Liver (tissue), 9 donors: ENCODE measurements around the gene LAMA2. TPM values are rescaled to one million over a fixed set of nuclear protein-coding genes. Genes with fewer than 3 reads are reported as not detected.

ENCODE experiments used
- DNase-seq: peaks from one replicate; pipeline ENCODE4 v3.0.0-alpha.2; 2017; ENCODE audit warnings: low spot score
- H3K27ac ChIP-seq, 2 donors: one replicate each; pipeline ENCODE4 v1.7.0; 2013; ENCODE audit warnings: inconsistent platforms in 2 of 2, low read length in 2 of 2, control low read depth in 1 of 2, low read depth in 1 of 2, mild to moderate bottlenecking in 1 of 2
- H3K27me3 ChIP-seq, 4 donors: one replicate each; pipeline versions ENCODE4 v1.6.1 to v1.7.0; 2013; ENCODE audit warnings: low read length in 3 of 4, inconsistent platforms in 1 of 4, mild to moderate bottlenecking in 1 of 4, moderate library complexity in 1 of 4; ENCODE audit not compliant: control insufficient read depth in 4 of 4, insufficient read depth in 4 of 4
- H3K36me3 ChIP-seq, 4 donors: one replicate each; pipeline versions ENCODE4 v1.6.1 to v1.7.0; 2013; ENCODE audit warnings: low read length in 3 of 4, mild to moderate bottlenecking in 3 of 4, low read depth in 1 of 4, moderate library complexity in 1 of 4; ENCODE audit not compliant: control insufficient read depth in 4 of 4, insufficient read depth in 3 of 4
- H3K4me1 ChIP-seq, 4 donors: one replicate each; pipeline versions ENCODE4 v1.6.1 to v1.7.0; 2013; ENCODE audit warnings: low read length in 3 of 4, mild to moderate bottlenecking in 3 of 4, moderate library complexity in 1 of 4; ENCODE audit not compliant: control insufficient read depth in 4 of 4, insufficient read depth in 4 of 4
- H3K4me3 ChIP-seq, 3 donors: one replicate each; pipeline versions ENCODE4 v1.6.1 to v1.7.0; 2013; ENCODE audit warnings: low read length in 3 of 3, control low read depth in 1 of 3, low read depth in 1 of 3, mild to moderate bottlenecking in 1 of 3
- H3K9ac ChIP-seq, 2 donors: one replicate each; pipeline ENCODE4 v1.7.0; 2013; ENCODE audit warnings: low read length in 2 of 2, mild to moderate bottlenecking in 2 of 2, moderate library complexity in 2 of 2, control low read depth in 1 of 2, low read depth in 1 of 2
- H3K9me3 ChIP-seq, 4 donors: one replicate each; pipeline versions ENCODE4 v1.6.1 to v1.7.0; 2013; ENCODE audit warnings: low read length in 3 of 4; ENCODE audit not compliant: control insufficient read depth in 4 of 4
- FOXA1 ChIP-seq: IDR thresholded peaks from 2 replicates; pipeline ENCODE4 v1.6.1; 2016; ENCODE audit warnings: antibody characterized with exemption
- FOXA2 ChIP-seq: IDR thresholded peaks from 2 replicates; pipeline ENCODE4 v1.6.1; 2016; ENCODE audit warnings: antibody characterized with exemption
- JUND ChIP-seq, 2 donors: IDR thresholded peaks; 2 replicates each; pipeline ENCODE4 v1.6.1; 2016; ENCODE audit warnings: antibody characterized with exemption in 2 of 2
- RAD21 ChIP-seq, 2 donors: IDR thresholded peaks; 2 replicates each; pipeline ENCODE4 v1.6.1; 2016; ENCODE audit warnings: antibody characterized with exemption in 2 of 2, mild to moderate bottlenecking in 2 of 2
- RXRA ChIP-seq, 2 donors: IDR thresholded peaks; 2 replicates each; pipeline ENCODE4 v1.6.1; 2017 to 2018; ENCODE audit warnings: antibody characterized with exemption in 2 of 2, mild to moderate bottlenecking in 1 of 2
- SP1 ChIP-seq: IDR thresholded peaks from 2 replicates; pipeline ENCODE4 v1.6.1; 2018; ENCODE audit warnings: antibody characterized with exemption, mild to moderate bottlenecking
- TAF1 ChIP-seq: conservative IDR thresholded peaks from 2 replicates; pipeline ENCODE4 v1.6.1; 2016; ENCODE audit warnings: antibody characterized with exemption, mild to moderate bottlenecking
- WGBS: extraction: QIAGEN DNeasy Blood & Tissue Kit; methylation state at CpG from one replicate; pipeline ENCODE4 v1.1.7; 2013; 5-methylcytosine and 5-hydroxymethylcytosine counted together
- polyA plus RNA-seq, 2 donors: library from polyadenylated mRNA; stranded (reverse) in 1 of 2; unstranded in 1 of 2; fragments of 200-250 nt in 1 of 2; fragments of >200 nt in 1 of 2; fragmentation: Nextera tagmentation in 1 of 2; extraction: Ambion mirVana in 1 of 2; gene quantifications; one replicate each; pipeline versions ENCODE4 v1.2.1 to v1.2.3, GENCODE V29; 2013 to 2015
- total RNA-seq, 2 donors: library from RNA; depleted of rRNA; stranded (reverse); fragments of >200 nt; gene quantifications; one replicate each; pipeline ENCODE4 v1.2.3, GENCODE V29; 2014
- TF ChIP-seq, protein P1 (sequence below): IDR thresholded peaks from 2 replicates; pipeline ENCODE4 v1.6.1; 2016; ENCODE audit warnings: antibody characterized with exemption
- TF ChIP-seq, protein P2 (sequence below): IDR thresholded peaks from 2 replicates; pipeline ENCODE4 v1.6.1; 2016; ENCODE audit warnings: antibody characterized with exemption
- donor health status: healthy.
- donor health status: healthy.
- donor health status: healthy.
- donor health status: healthy.
- donor health status: healthy.

Gene LAMA2
- total and polyA plus RNA-seq, 4 donors, result 1.3 to 17.0 (median 3.0) TPM

DNA sequence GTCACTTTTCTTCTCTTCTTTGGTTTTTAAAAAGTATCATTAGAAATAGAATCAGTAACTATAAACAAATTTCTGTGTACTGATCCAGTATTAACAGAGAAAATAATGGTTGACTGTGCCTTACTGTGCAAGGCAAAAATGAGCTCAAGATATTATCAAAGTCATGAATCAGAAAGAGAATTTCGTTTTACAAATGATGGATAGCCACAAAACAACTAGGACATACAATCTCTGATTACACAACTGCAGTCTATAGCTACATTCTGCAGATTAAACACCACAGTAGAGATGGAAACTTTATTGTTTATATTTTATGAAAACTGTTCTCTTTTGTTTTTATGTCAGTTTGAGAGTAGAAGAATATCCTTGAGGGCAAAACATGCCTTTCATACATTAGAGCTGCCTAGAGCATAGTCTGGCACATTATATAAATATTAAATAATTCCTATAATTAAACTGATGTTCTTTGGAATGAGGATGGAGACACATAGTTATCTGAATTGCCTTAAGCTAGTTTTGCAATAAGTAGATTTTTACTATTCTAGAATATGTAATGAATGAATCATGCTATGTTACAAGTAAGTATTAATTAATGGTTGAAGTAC is 333.1 kb downstream of the LAMA2 start:
- no peak overlapping the region for H3K4me3 ChIP-seq
- 21% methylated on average over 1 of the region's 1 CpG for WGBS
- no peaks in the 10 kb centered on the region for H3K27me3 ChIP-seq
- DNase-seq, result no peak
- H3K9ac ChIP-seq, result no peak overlapping the region
- no peaks in the 10 kb centered on the region for H3K9me3 ChIP-seq
- TF ChIP-seq, protein P1, sequence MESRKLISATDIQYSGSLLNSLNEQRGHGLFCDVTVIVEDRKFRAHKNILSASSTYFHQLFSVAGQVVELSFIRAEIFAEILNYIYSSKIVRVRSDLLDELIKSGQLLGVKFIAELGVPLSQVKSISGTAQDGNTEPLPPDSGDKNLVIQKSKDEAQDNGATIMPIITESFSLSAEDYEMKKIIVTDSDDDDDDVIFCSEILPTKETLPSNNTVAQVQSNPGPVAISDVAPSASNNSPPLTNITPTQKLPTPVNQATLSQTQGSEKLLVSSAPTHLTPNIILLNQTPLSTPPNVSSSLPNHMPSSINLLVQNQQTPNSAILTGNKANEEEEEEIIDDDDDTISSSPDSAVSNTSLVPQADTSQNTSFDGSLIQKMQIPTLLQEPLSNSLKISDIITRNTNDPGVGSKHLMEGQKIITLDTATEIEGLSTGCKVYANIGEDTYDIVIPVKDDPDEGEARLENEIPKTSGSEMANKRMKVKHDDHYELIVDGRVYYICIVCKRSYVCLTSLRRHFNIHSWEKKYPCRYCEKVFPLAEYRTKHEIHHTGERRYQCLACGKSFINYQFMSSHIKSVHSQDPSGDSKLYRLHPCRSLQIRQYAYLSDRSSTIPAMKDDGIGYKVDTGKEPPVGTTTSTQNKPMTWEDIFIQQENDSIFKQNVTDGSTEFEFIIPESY, result no peak
- TF ChIP-seq, protein P2, sequence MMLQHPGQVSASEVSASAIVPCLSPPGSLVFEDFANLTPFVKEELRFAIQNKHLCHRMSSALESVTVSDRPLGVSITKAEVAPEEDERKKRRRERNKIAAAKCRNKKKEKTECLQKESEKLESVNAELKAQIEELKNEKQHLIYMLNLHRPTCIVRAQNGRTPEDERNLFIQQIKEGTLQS, result no peak
- TF ChIP-seq FOXA1, result no peak
- no peaks in the 10 kb centered on the region for H3K36me3 ChIP-seq
- no peaks in the 10 kb centered on the region for H3K4me1 ChIP-seq
- H3K27ac ChIP-seq, result no peak overlapping the region

DNA sequence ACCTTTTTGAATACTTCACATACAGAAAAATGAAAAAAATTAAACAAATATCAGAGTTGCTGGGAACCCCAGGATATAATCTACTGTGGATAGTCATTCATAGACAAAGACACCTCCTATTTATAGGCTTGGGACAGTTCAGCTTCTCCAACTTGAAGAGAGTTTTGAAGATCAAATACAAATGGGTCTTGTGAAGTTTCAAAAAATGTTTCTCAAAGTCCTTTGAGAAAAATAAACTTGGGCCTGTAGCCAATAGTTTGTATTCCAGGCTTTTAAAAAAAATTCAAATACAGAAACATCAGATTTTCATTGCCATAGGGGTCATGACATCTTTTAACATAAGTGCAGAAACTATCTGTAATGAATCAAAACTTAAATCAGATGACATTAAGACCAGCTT is 334.8 kb downstream of the LAMA2 start:
- no peak for DNase-seq
- Histone ChIP-seq H3K4me1 (no peaks in the 10 kb centered on the region), H3K9ac (no peak overlapping the region), H3K36me3 (no peaks in the 10 kb centered on the region), H3K27ac (no peak overlapping the region), H3K27me3 (no peaks in the 10 kb centered on the region), H3K9me3 (no peaks in the 10 kb centered on the region), H3K4me3 (no peak overlapping the region)
- TF ChIP-seq RXRA (IDR thresholded peaks at IDR 0.05), result no peak
- TF ChIP-seq JUND (IDR thresholded peaks at IDR 0.05), result no peak
- TF ChIP-seq RAD21 (IDR thresholded peaks at IDR 0.05), result no peak
- TF ChIP-seq FOXA2, result no peak
- no peak for TF ChIP-seq FOXA1
- no peak for TF ChIP-seq TAF1

DNA sequence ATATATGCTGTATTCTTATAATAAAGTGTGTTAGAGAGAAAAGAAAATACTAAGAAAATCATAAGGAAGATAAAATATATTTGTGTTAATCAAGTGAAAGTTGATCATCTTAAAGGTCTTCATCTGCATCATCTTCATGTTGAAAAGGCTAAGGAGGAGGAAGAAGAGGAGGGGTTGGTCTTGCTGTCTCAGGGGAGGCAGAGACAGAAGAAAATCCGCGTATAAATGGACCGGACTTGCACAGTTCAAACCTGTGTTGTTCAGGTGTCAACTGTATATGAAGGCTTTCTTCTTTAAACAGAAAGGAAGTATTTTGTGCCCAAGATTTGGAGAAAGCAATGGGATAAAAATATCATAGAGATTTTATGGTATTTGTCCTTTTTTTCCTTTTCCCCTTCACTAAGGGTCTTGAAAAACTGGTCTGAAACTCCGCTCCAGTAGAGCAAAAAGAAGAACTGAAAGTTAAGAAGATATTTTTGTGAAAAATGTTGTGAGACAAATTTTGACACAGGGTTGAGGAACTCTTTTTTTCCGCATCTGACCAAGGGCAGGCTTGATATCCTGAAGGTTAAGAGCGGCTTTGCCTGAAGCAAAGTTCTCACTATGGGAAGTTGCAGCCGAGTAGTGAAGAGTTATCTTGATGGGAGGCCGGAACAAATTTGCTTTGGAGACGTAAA is 350.7 kb downstream of the LAMA2 start:
- WGBS, result 89% methylated on average over 9 of the region's 9 CpGs
- no peaks in the 10 kb centered on the region for H3K36me3 ChIP-seq
- H3K27me3 ChIP-seq, result peaks cover 0 to 3% (median 0%) of the 10 kb centered on the region in 4 donors
- H3K4me1 ChIP-seq, result no peaks in the 10 kb centered on the region
- peaks cover 0 to 2% (median 0%) of the 10 kb centered on the region in 4 donors for H3K9me3 ChIP-seq
- H3K27ac ChIP-seq, result no peak overlapping the region
- H3K4me3 ChIP-seq, result no peak overlapping the region
- DNase-seq, result no peak
- no peak overlapping the region for H3K9ac ChIP-seq
- TF ChIP-seq RXRA (IDR thresholded peaks at IDR 0.05) (no peak), SP1 (no peak), JUND (IDR thresholded peaks at IDR 0.05) (no peak)
